Measurements from ENCODE around the gene CPSF4.
A peak's percentile ranks its signal among the peaks of the same experiment; 100 is the strongest.

CPSF4 gene

GRCh38 chr7:99438573-99439480, at the start of gene CPSF4, which contains the start of gene PTCD1 (continued):
- TF ChIP-seq OSR2 (tag by site-specific recombination; IDR thresholded peaks at IDR 0.05) (peak; percentile 36; the same call in 1 of the 2 replicates), ZBTB20 (tag by site-specific recombination; IDR thresholded peaks at IDR 0.05) (peak; percentile 74; the same call in 1 of the 2 replicates), ZNF610 (tag by site-specific recombination; IDR thresholded peaks at IDR 0.05; ENCODE audit: borderline replicate concordance) (0 out of 2 replicates have a peak, but pooled peaks have one; percentile 30), ZNF24 (tag by site-specific recombination; IDR thresholded peaks at IDR 0.05) (peak; percentile 17; the same call in 1 of the 2 replicates), ZNF792 (tag by site-specific recombination; IDR thresholded peaks at IDR 0.05) (0 out of 2 replicates have a peak, but pooled peaks have one; percentile 40), ZNF76 (tag by site-specific recombination; IDR thresholded peaks at IDR 0.05; ENCODE audit: borderline replicate concordance, low read depth) (peak; percentile 88), ZNF362 (tag by site-specific recombination; IDR thresholded peaks at IDR 0.05) (no peak), HOXA7 (CRISPR knock-in tag; IDR thresholded peaks at IDR 0.05; ENCODE audit: borderline replicate concordance) (no peak), GLIS2 (tag by site-specific recombination; IDR thresholded peaks at IDR 0.05) (peak; percentile 71), ZNF214 (tag by site-specific recombination; IDR thresholded peaks at IDR 0.05; ENCODE audit: borderline replicate concordance) (no peak), ZNF837 (tag by site-specific recombination; IDR thresholded peaks at IDR 0.05) (no peak), SP3 (tag by site-specific recombination; IDR thresholded peaks at IDR 0.05) (peak; percentile 84), ZNF394 (tag by site-specific recombination; IDR thresholded peaks at IDR 0.05; ENCODE audit: borderline replicate concordance) (no peak), ZNF670 (tag by site-specific recombination; IDR thresholded peaks at IDR 0.05; ENCODE audit: low read depth) (no peak), ATF2 (tag by site-specific recombination; IDR thresholded peaks at IDR 0.05; ENCODE audit: low read depth) (no peak), KLF9 (tag by site-specific recombination; IDR thresholded peaks at IDR 0.05; ENCODE audit: low read depth) (peak; percentile 77), PBX3 (CRISPR knock-in tag; IDR thresholded peaks at IDR 0.05) (peak; percentile 73; the same call in 1 of the 2 replicates), ZBTB17 (tag by site-specific recombination; IDR thresholded peaks at IDR 0.05) (peak; percentile 99), ZNF626 (tag by site-specific recombination; IDR thresholded peaks at IDR 0.05) (no peak; the same call in 1 of the 2 replicates), ZSCAN23 (tag by site-specific recombination; IDR thresholded peaks at IDR 0.05) (no peak), HOXD13 (CRISPR knock-in tag; IDR thresholded peaks at IDR 0.05; ENCODE audit: borderline replicate concordance) (no peak), ZBTB7A (tag by site-specific recombination; IDR thresholded peaks at IDR 0.05; ENCODE audit: low read depth) (0 out of 2 replicates have a peak, but pooled peaks have one; percentile 14), ZNF677 (tag by site-specific recombination; IDR thresholded peaks at IDR 0.05) (0 out of 2 replicates have a peak, but pooled peaks have one; percentile 35), ZNF132 (tag by site-specific recombination; IDR thresholded peaks at IDR 0.05; ENCODE audit: borderline replicate concordance) (no peak)
- TF ChIP-seq, protein P1, sequence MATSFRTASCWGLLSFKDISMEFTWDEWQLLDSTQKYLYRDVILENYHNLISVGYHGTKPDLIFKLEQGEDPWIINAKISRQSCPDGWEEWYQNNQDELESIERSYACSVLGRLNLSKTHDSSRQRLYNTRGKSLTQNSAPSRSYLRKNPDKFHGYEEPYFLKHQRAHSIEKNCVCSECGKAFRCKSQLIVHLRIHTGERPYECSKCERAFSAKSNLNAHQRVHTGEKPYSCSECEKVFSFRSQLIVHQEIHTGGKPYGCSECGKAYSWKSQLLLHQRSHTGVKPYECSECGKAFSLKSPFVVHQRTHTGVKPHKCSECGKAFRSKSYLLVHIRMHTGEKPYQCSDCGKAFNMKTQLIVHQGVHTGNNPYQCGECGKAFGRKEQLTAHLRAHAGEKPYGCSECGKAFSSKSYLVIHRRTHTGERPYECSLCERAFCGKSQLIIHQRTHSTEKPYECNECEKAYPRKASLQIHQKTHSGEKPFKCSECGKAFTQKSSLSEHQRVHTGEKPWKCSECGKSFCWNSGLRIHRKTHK (tag by site-specific recombination; IDR thresholded peaks at IDR 0.05): no peak
- TF ChIP-seq, protein P2, sequence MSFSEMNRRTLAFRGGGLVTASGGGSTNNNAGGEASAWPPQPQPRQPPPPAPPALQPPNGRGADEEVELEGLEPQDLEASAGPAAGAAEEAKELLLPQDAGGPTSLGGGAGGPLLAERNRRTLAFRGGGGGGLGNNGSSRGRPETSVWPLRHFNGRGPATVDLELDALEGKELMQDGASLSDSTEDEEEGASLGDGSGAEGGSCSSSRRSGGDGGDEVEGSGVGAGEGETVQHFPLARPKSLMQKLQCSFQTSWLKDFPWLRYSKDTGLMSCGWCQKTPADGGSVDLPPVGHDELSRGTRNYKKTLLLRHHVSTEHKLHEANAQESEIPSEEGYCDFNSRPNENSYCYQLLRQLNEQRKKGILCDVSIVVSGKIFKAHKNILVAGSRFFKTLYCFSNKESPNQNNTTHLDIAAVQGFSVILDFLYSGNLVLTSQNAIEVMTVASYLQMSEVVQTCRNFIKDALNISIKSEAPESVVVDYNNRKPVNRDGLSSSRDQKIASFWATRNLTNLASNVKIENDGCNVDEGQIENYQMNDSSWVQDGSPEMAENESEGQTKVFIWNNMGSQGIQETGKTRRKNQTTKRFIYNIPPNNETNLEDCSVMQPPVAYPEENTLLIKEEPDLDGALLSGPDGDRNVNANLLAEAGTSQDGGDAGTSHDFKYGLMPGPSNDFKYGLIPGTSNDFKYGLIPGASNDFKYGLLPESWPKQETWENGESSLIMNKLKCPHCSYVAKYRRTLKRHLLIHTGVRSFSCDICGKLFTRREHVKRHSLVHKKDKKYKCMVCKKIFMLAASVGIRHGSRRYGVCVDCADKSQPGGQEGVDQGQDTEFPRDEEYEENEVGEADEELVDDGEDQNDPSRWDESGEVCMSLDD (tag by site-specific recombination; IDR thresholded peaks at IDR 0.05): no peak; the same call in 1 of the 2 replicates
